HPDE6-E6E7 (cell line): ENCODE data around the gene PLCXD3.
"Not testable (repeated sequence)": the region's sequence is repeated elsewhere in the genome, so short reads cannot be mapped to it uniquely, and the experiment has no call there.

Source experiments
- DNase-seq: peaks from one replicate; pipeline ENCODE4 v3.0.0; 2011; ENCODE audit warnings: missing footprints; ENCODE audit errors: extremely low spot score

Gene PLCXD3

GRCh38 chr5:41349846-41350245 lies 160.6 kb downstream of the PLCXD3 start:
- no peak for DNase-seq

DNA sequence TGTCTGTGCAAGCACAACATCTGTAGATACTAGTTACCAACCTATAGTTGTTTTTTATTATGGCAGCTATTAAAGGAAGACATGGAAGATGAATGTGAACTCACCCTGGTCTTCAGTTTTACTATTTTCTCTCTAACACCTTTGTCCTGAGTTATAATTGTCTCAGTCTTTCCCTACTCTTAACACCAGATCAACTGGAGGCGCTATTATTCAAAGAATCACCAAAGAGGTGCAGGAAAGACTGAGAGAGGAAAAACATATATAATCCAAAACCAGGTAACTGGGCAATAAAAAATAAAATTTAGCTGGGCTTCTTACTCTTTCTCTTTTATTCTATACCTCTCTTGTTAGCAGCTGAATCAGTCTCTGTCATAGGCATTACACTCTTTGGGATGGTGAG lies 162.8 kb downstream of the PLCXD3 start:
- no peak for DNase-seq

- DNase-seq = no peak
These were observed 163.8 kb downstream of the PLCXD3 start for GRCh38 chr5:41346609-41347008.

- DNase-seq = no peak
These were observed 165.1 kb downstream of the PLCXD3 start for GRCh38 chr5:41345295-41345694.

DNA sequence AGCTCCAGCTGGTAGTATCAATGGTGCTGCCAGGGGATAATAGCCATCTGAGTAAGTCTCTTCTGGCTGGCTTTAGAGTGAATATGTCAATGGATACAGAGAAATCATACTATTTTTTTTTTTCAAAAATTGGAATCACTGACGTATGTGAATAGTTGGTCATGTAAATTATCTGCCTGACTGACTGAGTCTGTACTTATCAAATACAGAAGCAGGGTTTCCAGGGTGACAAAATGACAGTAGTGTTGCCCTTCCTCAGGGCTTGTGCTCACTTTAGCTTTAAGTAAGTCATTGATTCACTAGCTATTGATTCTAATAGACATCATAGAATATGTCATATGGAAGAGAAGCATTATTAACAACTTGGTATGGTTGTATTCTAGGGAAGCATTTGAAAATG lies 171.1 kb downstream of the PLCXD3 start:
- DNase-seq = no peak

- no peak for DNase-seq
These were observed 172.2 kb downstream of the PLCXD3 start for GRCh38 chr5:41338136-41338675.

DNA sequence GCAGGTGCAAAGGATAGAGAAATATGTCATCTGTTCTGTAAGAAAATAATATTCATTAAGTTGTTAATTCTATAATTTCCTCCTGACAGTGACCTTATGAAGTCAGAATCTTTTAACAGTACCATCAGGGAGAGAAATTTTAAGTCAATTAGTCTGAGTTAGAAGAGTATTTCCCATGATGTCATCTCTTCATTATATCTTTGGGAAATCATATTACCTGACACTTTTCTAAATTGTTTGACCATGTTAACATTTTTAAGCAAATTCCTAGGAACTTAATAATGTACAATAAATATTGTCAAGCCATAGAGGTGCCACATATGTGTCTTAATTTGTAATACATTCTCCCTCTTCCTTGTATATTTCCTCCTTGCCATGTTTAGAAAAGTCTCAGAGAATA lies 172.7 kb downstream of the PLCXD3 start:
- no peak for DNase-seq

- no peak for DNase-seq
These were observed 173.2 kb downstream of the PLCXD3 start for GRCh38 chr5:41337216-41337615.

GRCh38 chr5:41336471-41336870 lies 173.9 kb downstream of the PLCXD3 start:
- DNase-seq = no peak

DNA sequence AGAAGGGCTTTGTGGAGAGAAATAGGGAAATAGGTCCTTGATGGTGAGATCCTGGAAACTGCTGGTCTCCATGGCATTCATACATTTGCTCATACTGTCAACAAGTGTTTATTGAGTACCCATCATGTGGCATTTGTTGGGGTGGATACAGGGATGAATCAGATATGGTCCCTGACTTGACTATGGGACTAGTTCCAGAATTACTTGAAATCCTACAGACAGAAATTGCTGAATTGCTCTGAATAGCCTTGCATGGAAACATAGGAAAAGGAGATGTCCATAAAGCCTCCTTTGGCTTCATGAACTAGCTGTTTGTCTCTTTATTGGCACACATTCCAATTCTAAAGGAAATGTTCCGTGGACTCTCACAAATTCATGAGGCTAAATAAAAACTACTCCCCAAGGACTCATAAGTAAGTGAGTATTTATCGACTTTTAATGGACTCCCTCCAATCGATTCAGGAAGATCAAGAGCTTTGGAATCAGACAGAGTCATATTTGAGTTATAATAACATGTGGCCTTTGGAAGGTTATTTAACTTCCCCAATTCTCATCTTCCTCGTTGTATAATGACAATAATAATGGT lies 174.7 kb downstream of the PLCXD3 start:
- DNase-seq = no peak

GRCh38 chr5:41334758-41335157 lies 175.6 kb downstream of the PLCXD3 start:
- DNase-seq = no peak

- no peak for DNase-seq
These were observed 176.2 kb downstream of the PLCXD3 start for GRCh38 chr5:41334221-41334620.

GRCh38 chr5:41325074-41325473 lies 185.3 kb downstream of the PLCXD3 start:
- no peak for DNase-seq

DNA sequence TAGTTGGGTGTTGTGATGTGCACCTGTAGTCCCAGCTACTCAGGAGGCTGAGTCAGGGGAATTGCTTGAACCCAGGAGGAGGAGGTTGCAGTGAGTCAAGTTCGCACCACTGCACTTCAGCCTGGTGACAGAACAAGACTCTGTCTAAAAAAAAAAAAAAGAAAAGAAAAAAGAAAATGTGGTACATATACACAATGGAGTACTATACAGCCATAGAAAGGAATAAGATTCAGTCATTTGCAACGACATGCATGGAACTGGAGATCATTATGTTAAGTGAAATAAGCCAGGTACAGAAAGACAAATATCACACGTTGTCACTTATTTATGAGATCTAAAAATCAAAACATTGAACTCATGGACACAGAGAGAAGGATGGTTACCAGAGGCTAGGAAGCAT lies 187.6 kb downstream of the PLCXD3 start:
- not testable (repeated sequence) for DNase-seq

DNA sequence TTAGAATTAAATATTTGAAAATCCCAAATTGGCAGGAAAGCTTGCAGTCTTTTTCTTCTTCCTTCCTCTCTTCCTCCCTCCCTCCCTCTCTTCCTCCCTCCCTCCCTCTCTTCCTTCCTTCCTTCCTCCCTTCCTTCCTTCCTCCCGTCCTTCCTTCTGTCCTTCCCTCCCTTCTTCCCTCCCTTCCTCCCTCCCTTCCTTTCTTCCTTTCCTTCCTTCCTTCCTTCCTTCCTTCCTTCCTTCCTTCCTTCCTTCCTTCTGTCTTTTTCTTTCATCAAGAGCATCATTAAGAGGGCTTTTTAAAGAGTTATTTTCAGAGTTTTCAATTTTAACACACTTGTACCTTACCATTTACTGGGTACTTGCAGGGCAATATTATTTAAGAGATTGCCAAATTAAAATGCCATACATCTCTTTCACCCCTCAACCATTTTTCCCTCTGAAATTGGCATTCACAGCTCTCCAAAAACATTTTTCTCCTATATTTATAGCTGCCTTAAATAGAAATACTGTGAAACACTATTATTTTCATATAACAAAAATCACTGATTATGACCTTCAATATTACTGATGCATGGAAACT lies 197.8 kb downstream of the PLCXD3 start:
- no peak for DNase-seq

DNA sequence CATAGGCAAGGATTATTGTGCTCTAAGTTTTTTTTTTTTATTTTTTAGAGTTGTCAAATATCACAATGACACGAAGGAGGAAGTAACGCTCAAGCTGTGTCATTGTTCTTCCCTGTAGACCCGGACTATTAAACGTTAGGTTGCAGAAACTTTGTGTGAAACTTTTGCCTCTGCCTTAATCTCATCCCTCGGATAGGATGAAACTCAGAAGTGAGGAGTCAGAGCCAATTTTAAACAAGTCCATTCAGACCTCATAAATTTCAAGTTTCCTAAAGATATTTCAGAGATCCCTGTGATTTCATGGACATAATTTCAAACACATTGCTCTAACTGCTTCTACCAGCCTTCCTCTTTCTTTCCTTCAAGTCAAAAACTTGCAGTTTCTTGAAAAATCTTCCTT lies 198.3 kb downstream of the PLCXD3 start:
- no peak for DNase-seq

GRCh38 chr5:41309275-41309674 lies 201.1 kb downstream of the PLCXD3 start:
- no peak for DNase-seq

- DNase-seq = no peak
These were observed 204.4 kb downstream of the PLCXD3 start for GRCh38 chr5:41306005-41306404.

DNA sequence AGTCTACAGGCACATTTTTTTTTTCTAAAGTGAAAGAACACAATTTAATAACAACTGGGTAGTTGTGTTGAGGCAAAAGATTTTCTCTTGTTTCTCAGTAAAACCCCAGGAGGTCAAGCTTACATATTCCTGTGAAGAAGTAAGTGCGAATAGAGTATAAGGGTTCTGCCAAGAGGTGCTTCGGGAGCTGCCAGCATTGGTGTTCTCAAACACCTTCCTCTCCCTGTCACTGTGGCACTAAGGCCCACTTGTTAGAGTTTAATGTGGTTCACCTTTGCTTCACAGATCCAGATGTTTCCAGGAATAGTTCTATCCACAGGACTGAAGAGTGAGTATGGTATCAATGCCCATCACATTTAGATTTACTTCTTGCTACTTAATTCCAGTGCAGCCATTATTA lies 205.3 kb downstream of the PLCXD3 start:
- no peak for DNase-seq

GRCh38 chr5:41296066-41296465 lies 214.3 kb downstream of the PLCXD3 start:
- no peak for DNase-seq

GRCh38 chr5:41291323-41291722 lies 219.1 kb downstream of the PLCXD3 start:
- DNase-seq = no peak

DNA sequence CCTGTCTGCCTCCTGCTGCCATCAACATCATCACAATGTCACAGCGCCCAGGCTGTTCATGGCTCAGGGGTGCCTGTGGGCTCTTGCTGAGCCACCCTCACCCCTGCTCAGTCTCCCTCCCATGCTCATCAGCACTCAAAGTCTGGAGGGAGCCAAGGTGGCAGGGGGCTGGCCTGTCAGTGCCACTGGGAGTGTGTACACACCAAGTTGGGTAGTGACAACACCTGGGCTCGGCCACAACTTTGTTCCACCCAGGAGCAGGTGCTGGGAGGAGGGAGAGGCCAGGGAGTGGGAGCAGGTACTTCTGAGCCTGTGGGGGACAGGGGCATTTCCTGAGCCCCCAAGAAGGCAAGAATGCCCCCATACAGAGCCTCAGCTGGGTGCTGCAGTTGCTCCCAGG lies 219.6 kb downstream of the PLCXD3 start:
- DNase-seq = no peak

DNA sequence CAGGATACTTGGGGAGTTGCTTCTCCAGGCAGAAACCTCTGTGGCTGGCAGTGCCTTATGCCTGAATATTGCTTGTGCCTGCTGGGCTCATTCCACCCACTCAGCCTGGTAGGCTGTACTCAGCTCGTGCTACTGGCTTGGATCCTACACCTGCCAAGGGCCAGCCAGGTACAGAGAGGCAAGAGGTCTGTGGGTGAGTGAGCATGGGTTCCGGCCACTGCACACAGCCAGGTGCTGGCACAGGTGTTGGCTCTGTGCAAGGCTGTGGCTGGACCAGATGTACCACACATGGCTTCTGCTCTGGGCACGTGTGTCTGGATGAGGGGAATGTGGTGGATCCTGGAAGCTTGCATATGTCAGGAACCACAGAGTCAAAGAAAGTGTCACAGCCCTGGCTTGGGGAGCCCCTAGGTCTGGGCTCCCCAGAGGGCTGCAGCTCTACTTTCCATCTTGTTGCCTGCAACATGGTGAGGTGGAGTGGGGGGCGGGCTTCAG lies 220.4 kb downstream of the PLCXD3 start:
- no peak for DNase-seq

DNA sequence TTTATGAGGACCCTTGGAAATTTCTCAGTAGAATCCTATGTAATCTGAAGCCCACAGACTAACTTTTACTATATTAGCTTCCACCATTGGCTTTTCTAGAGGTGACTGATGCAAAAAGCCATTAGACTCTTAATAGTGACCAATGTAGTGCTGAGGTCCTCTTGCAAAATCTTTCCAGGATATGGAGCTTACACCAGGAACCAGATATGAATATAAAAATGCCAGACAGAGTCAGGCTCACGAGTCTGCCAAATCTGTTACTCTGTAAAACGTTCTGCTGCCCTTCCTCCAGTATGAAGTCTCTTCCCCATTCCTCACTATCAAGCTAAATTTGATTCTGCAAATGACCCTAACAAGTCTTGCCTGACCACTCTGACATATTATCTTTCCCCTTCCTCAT lies 223.7 kb downstream of the PLCXD3 start:
- no peak for DNase-seq
